ENCODE data around the gene DNAH7.

- no peak for TF ChIP-seq CTCF (IDR thresholded peaks at IDR 0.05; ENCODE audit: insufficient read depth, low read depth, low read length)
- TF ChIP-seq EZH2 (IDR thresholded peaks at IDR 0.05; ENCODE audit: insufficient read depth, low read length), result no peak
Measured at GRCh38 chr2:195993623-195994022, 75.0 kb downstream of the DNAH7 start.
